Stimulated activated naive CD4-positive, alpha-beta T cell (primary cell): ENCODE measurements around the gene RAB3B.
A peak's percentile ranks its signal among the peaks of the same experiment; 100 is the strongest.
"Not testable (repeated sequence)": the region's sequence is repeated elsewhere in the genome, so short reads cannot be mapped to it uniquely, and the experiment has no call there.

Experiments
- DNase-seq, 6 experiments: peaks; one replicate each; lab custom pipeline; 2025; lab: John Stamatoyannopoulos, UW

RAB3B gene

GRCh38 chr1:51919684-51920083 is 70.8 kb downstream of the RAB3B start:
- DNase-seq, result no peak

- DNase-seq, result no peak
Observed at GRCh38 chr1:51916587-51917405, 73.7 kb downstream of the RAB3B start.

- no peak for DNase-seq
Observed at GRCh38 chr1:51915951-51916350, 74.5 kb downstream of the RAB3B start.

GRCh38 chr1:51912881-51913280 is 77.6 kb downstream of the RAB3B start:
- no peak for DNase-seq

GRCh38 chr1:51910221-51911000 is 80.1 kb downstream of the RAB3B start:
- no peak for DNase-seq

- no peak for DNase-seq
Observed at GRCh38 chr1:51908499-51908898, 82.0 kb downstream of the RAB3B start.

- no peak for DNase-seq
Observed at GRCh38 chr1:51907079-51907702, 83.3 kb downstream of the RAB3B start.

GRCh38 chr1:51906306-51907078 is 84.0 kb downstream of the RAB3B start:
- no peak for DNase-seq

- DNase-seq, result no peak
Observed at GRCh38 chr1:51902456-51902855, 88.0 kb downstream of the RAB3B start.

GRCh38 chr1:51901151-51901550 is 89.3 kb downstream of the RAB3B start:
- no peak for DNase-seq

GRCh38 chr1:51899022-51899421 is 91.5 kb downstream of the RAB3B start:
- DNase-seq, result no peak

GRCh38 chr1:51898090-51898734 is 92.3 kb downstream of the RAB3B start:
- no peak for DNase-seq

- DNase-seq, result no peak
Observed at GRCh38 chr1:51897699-51898031, 92.8 kb downstream of the RAB3B start.

GRCh38 chr1:51894748-51895147 is 95.8 kb downstream of the RAB3B start:
- DNase-seq, result not testable (repeated sequence)

- peak; percentile 94 to 99 (median 99) for DNase-seq
Observed at GRCh38 chr1:51878616-51879336, 111.7 kb downstream of the RAB3B start, which contains the start of gene NRDC. TSS of gene NRDC (minus strand) at chr1:51878727. CDS start at chr1:51878615, 112 bp downstream.

GRCh38 chr1:51878308-51878615 is 112.2 kb downstream of the RAB3B start:
- DNase-seq, result no peak

- DNase-seq, result peak in 2 of 6 experiments; percentile 42 to 49
Observed at GRCh38 chr1:51877434-51878307, 112.8 kb downstream of the RAB3B start.

- no peak for DNase-seq
Observed at GRCh38 chr1:51875836-51876235, 114.7 kb downstream of the RAB3B start.

GRCh38 chr1:51875291-51875772 is 115.2 kb downstream of the RAB3B start:
- no peak for DNase-seq

- not testable (repeated sequence) for DNase-seq
Observed at GRCh38 chr1:51873270-51873669, 117.2 kb downstream of the RAB3B start.
